ENCODE results near the gene DPP7.
"Not testable (repeated sequence)": the region's sequence is repeated elsewhere in the genome, so short reads cannot be mapped to it uniquely, and the experiment has no call there.

Gene DPP7

GRCh38 chr9:137064880-137065164 is 49.7 kb downstream of the DPP7 start:
- Histone ChIP-seq H3K27me3 (ENCODE audit: low read depth) (no peaks in the 10 kb centered on the region), H3K4me3 (no peak overlapping the region), H3K36me3 (replicated peaks) (peaks cover 50% of the 10 kb centered on the region), H3K9me3 (no peaks in the 10 kb centered on the region), H3K4me1 (peaks cover 7% of the 10 kb centered on the region)
- in situ Hi-C loops (cut with MboI; ENCODE audit: low sequenced_read_pairs) = no loop called here
- DNase-seq (ENCODE audit: low spot score in 2 of 2) = no peak

- peak in 1 of 2 experiments; percentile 80 for DNase-seq (ENCODE audit: low spot score in 2 of 2)
- Histone ChIP-seq H3K27me3 (ENCODE audit: low read depth) (no peaks in the 10 kb centered on the region), H3K36me3 (replicated peaks) (peaks cover 46% of the 10 kb centered on the region), H3K4me1 (peaks cover 7% of the 10 kb centered on the region), H3K4me3 (no peak overlapping the region), H3K9me3 (no peaks in the 10 kb centered on the region)
- in situ Hi-C loops (cut with MboI; ENCODE audit: low sequenced_read_pairs) = no loop called here
Measured at GRCh38 chr9:137064027-137064879, 50.3 kb downstream of the DPP7 start.

GRCh38 chr9:137063311-137064026 is 51.1 kb downstream of the DPP7 start:
- H3K9me3 ChIP-seq = no peaks in the 10 kb centered on the region
- in situ Hi-C loops (cut with MboI; ENCODE audit: low sequenced_read_pairs) = no loop called here
- peaks cover 5% of the 10 kb centered on the region for H3K4me1 ChIP-seq
- no peaks in the 10 kb centered on the region for H3K27me3 ChIP-seq (ENCODE audit: low read depth)
- H3K4me3 ChIP-seq = no peak overlapping the region
- no peak for DNase-seq (ENCODE audit: low spot score in 2 of 2)
- H3K36me3 ChIP-seq (replicated peaks) = peaks cover 41% of the 10 kb centered on the region

GRCh38 chr9:137062798-137063197 is 51.7 kb downstream of the DPP7 start:
- H3K9me3 ChIP-seq; H3K27me3 ChIP-seq (ENCODE audit: low read depth); H3K4me3 ChIP-seq; in situ Hi-C loops (cut with MboI; ENCODE audit: low sequenced_read_pairs); H3K4me1 ChIP-seq; DNase-seq (ENCODE audit: low spot score in 2 of 2): not testable (repeated sequence)
- peaks cover 36% of the 10 kb centered on the region for H3K36me3 ChIP-seq (replicated peaks)

GRCh38 chr9:137062384-137062783 is 52.1 kb downstream of the DPP7 start:
- in situ Hi-C loops (cut with MboI; ENCODE audit: low sequenced_read_pairs) = no loop called here
- H3K9me3 ChIP-seq = no peaks in the 10 kb centered on the region
- H3K4me1 ChIP-seq = no peaks in the 10 kb centered on the region
- no peak for DNase-seq (ENCODE audit: low spot score in 2 of 2)
- no peaks in the 10 kb centered on the region for H3K27me3 ChIP-seq (ENCODE audit: low read depth)
- H3K4me3 ChIP-seq = no peak overlapping the region
- peaks cover 36% of the 10 kb centered on the region for H3K36me3 ChIP-seq (replicated peaks)

Measured in HAP-1 (cell line).